GM19025 (cell line): ENCODE data around the gene C1R.

Experiments
- ATAC-seq: cut with Tn5 transposase; IDR thresholded peaks from one replicate; pipeline ENCODE4 v1.9.1; 2021; ENCODE audit warnings: mild to moderate bottlenecking, low read depth, moderate library complexity; ENCODE audit not compliant: unreplicated experiment

Gene C1R

GRCh38 chr12:7101047-7101693 lies 8.9 kb upstream of the C1R start:
- ATAC-seq, result no peak

GRCh38 chr12:7100239-7100638 lies 8.0 kb upstream of the C1R start:
- no peak for ATAC-seq

- no peak for ATAC-seq
Measured at GRCh38 chr12:7099290-7099996, 7.2 kb upstream of the C1R start.

GRCh38 chr12:7096979-7097378 lies 4.7 kb upstream of the C1R start:
- ATAC-seq, result no peak

- no peak for ATAC-seq
Measured at GRCh38 chr12:7096006-7096932, 4.0 kb upstream of the C1R start.

- no peak for ATAC-seq
Measured at GRCh38 chr12:7093892-7094291, 1.6 kb upstream of the C1R start.

- no peak for ATAC-seq
Measured at GRCh38 chr12:7093486-7093885, 1.2 kb upstream of the C1R start.

GRCh38 chr12:7092986-7093460 lies 778 bp upstream of the C1R start:
- ATAC-seq, result no peak

- ATAC-seq, result no peak
Measured at GRCh38 chr12:7091660-7092228, 501 bp downstream of the C1R start.

- ATAC-seq, result no peak
Measured at GRCh38 chr12:7091171-7091570, 1.1 kb downstream of the C1R start.

- ATAC-seq, result no peak
Measured at GRCh38 chr12:7090222-7090998, 1.8 kb downstream of the C1R start.

- ATAC-seq, result no peak
Measured at GRCh38 chr12:7089196-7089871, 2.9 kb downstream of the C1R start.

- ATAC-seq, result no peak
Measured at GRCh38 chr12:7083125-7083524, 9.1 kb downstream of the C1R start.

- no peak for ATAC-seq
Measured at GRCh38 chr12:7081037-7081436, 11.2 kb downstream of the C1R start.

GRCh38 chr12:7079826-7080125 lies 12.5 kb downstream of the C1R start:
- no peak for ATAC-seq

- ATAC-seq, result no peak
Measured at GRCh38 chr12:7078163-7078562, 14.1 kb downstream of the C1R start.

GRCh38 chr12:7076493-7076892 lies 15.8 kb downstream of the C1R start:
- no peak for ATAC-seq

- ATAC-seq, result no peak
Measured at GRCh38 chr12:7075939-7076338, 16.3 kb downstream of the C1R start.

- no peak for ATAC-seq
Measured at GRCh38 chr12:7075518-7075917, 16.7 kb downstream of the C1R start.

GRCh38 chr12:7073946-7074345 lies 18.3 kb downstream of the C1R start:
- no peak for ATAC-seq
